Measurements from ENCODE around the gene ZNFX1. TPM values are rescaled to one million over a fixed set of nuclear protein-coding genes. Genes with fewer than 3 reads are reported as not detected.

ZNFX1 gene
- total RNA-seq, 1 donor from 2014 or later = 77.4 TPM

- FAIRE-seq = no peak
- peaks cover 71% of the 10 kb centered on the region for H3K79me2 ChIP-seq (ENCODE audit: insufficient read depth, low read length)
- H3K36me3 Mint-ChIP-seq (ENCODE audit: low read depth, unreplicated experiment) = peaks cover 63% of the 10 kb centered on the region
- H3K36me3 ChIP-seq (ENCODE audit: insufficient read depth, low read length) = peaks cover 94% of the 10 kb centered on the region
- H2AFZ ChIP-seq (ENCODE audit: low read depth, low read length) = no peak overlapping the region
- H3K9me3 ChIP-seq (ENCODE audit: insufficient read depth, low read depth, low read length) = peaks cover 16% of the 10 kb centered on the region
- peaks cover 6% of the 10 kb centered on the region for H3K9me3 Mint-ChIP-seq (ENCODE audit: unreplicated experiment)
- DNase-seq (ENCODE audit: low read depth) = no peak
- no peak overlapping the region for H3K27ac ChIP-seq (ENCODE audit: low read depth, low read length)
- no peaks in the 10 kb centered on the region for H3K27me3 Mint-ChIP-seq (ENCODE audit: low read depth, unreplicated experiment)
- peak overlapping the region; percentile 91 for H3K4me2 ChIP-seq (ENCODE audit: low read length)
- H3K27ac Mint-ChIP-seq (ENCODE audit: unreplicated experiment) = peak overlapping the region; percentile 68
- peak overlapping the region; percentile 28 for H3K4me3 ChIP-seq (ENCODE audit: insufficient read depth, low read depth, low read length)
- peaks cover 61% of the 10 kb centered on the region for H3K4me1 ChIP-seq (ENCODE audit: insufficient read depth, low read length)
- peak overlapping the region; percentile 99 for H3K4me3 Mint-ChIP-seq (ENCODE audit: unreplicated experiment)
- H3K27me3 ChIP-seq (ENCODE audit: insufficient read depth, low read length) = no peaks in the 10 kb centered on the region
- peaks cover 70% of the 10 kb centered on the region for H3K4me1 Mint-ChIP-seq (ENCODE audit: low read depth, unreplicated experiment)
- H3K9ac ChIP-seq (ENCODE audit: low read length) = no peak overlapping the region
- peaks cover 100% of the 10 kb centered on the region for H4K20me1 ChIP-seq (ENCODE audit: insufficient read depth, low read length)
- no peak for TF ChIP-seq CTCF (IDR thresholded peaks at IDR 0.05; ENCODE audit: insufficient read depth, low read depth, low read length)
- no peak for TF ChIP-seq EZH2 (IDR thresholded peaks at IDR 0.05; ENCODE audit: insufficient read depth, low read length)
Measured at GRCh38 chr20:49285813-49286494, 8.1 kb upstream of the ZNFX1 start.

- TF ChIP-seq CTCF (IDR thresholded peaks at IDR 0.05; ENCODE audit: insufficient read depth, low read depth, low read length) (no peak), EZH2 (IDR thresholded peaks at IDR 0.05; ENCODE audit: insufficient read depth, low read length) (no peak)
- Histone ChIP-seq H3K4me2 (ENCODE audit: low read length) (peak overlapping the region; percentile 91), H3K4me3 (ENCODE audit: insufficient read depth, low read depth, low read length) (peak overlapping the region; percentile 28), H3K79me2 (ENCODE audit: insufficient read depth, low read length) (peaks cover 78% of the 10 kb centered on the region), H3K4me1 (ENCODE audit: insufficient read depth, low read length) (peaks cover 65% of the 10 kb centered on the region), H4K20me1 (ENCODE audit: insufficient read depth, low read length) (peaks cover 100% of the 10 kb centered on the region), H3K27me3 (ENCODE audit: insufficient read depth, low read length) (no peaks in the 10 kb centered on the region), H3K9me3 (ENCODE audit: insufficient read depth, low read depth, low read length) (peaks cover 22% of the 10 kb centered on the region), H2AFZ (ENCODE audit: low read depth, low read length) (no peak overlapping the region), H3K9ac (ENCODE audit: low read length) (no peak overlapping the region), H3K36me3 (ENCODE audit: insufficient read depth, low read length) (peaks cover 95% of the 10 kb centered on the region), H3K27ac (ENCODE audit: low read depth, low read length) (no peak overlapping the region)
- H3K27ac Mint-ChIP-seq (ENCODE audit: unreplicated experiment) = peak overlapping the region; percentile 68
- H3K27me3 Mint-ChIP-seq (ENCODE audit: low read depth, unreplicated experiment) = no peaks in the 10 kb centered on the region
- H3K36me3 Mint-ChIP-seq (ENCODE audit: low read depth, unreplicated experiment) = peaks cover 65% of the 10 kb centered on the region
- peak overlapping the region; percentile 99 for H3K4me3 Mint-ChIP-seq (ENCODE audit: unreplicated experiment)
- H3K4me1 Mint-ChIP-seq (ENCODE audit: low read depth, unreplicated experiment) = peaks cover 63% of the 10 kb centered on the region
- H3K9me3 Mint-ChIP-seq (ENCODE audit: unreplicated experiment) = peaks cover 6% of the 10 kb centered on the region
- no peak for FAIRE-seq
- no peak for DNase-seq (ENCODE audit: low read depth)
Measured at GRCh38 chr20:49285233-49285668, 7.4 kb upstream of the ZNFX1 start.

GRCh38 chr20:49284818-49285217 lies 7.0 kb upstream of the ZNFX1 start:
- Histone ChIP-seq H3K27me3 (ENCODE audit: insufficient read depth, low read length) (no peaks in the 10 kb centered on the region), H3K79me2 (ENCODE audit: insufficient read depth, low read length) (peaks cover 82% of the 10 kb centered on the region), H4K20me1 (ENCODE audit: insufficient read depth, low read length) (peaks cover 100% of the 10 kb centered on the region), H3K9ac (ENCODE audit: low read length) (no peak overlapping the region), H3K4me1 (ENCODE audit: insufficient read depth, low read length) (peaks cover 68% of the 10 kb centered on the region), H3K4me3 (ENCODE audit: insufficient read depth, low read depth, low read length) (peak overlapping the region; percentile 28), H3K36me3 (ENCODE audit: insufficient read depth, low read length) (peaks cover 95% of the 10 kb centered on the region), H3K4me2 (ENCODE audit: low read length) (peak overlapping the region; percentile 91), H3K9me3 (ENCODE audit: insufficient read depth, low read depth, low read length) (peaks cover 22% of the 10 kb centered on the region), H2AFZ (ENCODE audit: low read depth, low read length) (no peak overlapping the region), H3K27ac (ENCODE audit: low read depth, low read length) (no peak overlapping the region)
- no peak for FAIRE-seq
- peaks cover 6% of the 10 kb centered on the region for H3K9me3 Mint-ChIP-seq (ENCODE audit: unreplicated experiment)
- peak overlapping the region; percentile 99 for H3K4me3 Mint-ChIP-seq (ENCODE audit: unreplicated experiment)
- peak overlapping the region; percentile 49 for H3K27ac Mint-ChIP-seq (ENCODE audit: unreplicated experiment)
- TF ChIP-seq EZH2 (IDR thresholded peaks at IDR 0.05; ENCODE audit: insufficient read depth, low read length) (no peak), CTCF (IDR thresholded peaks at IDR 0.05; ENCODE audit: insufficient read depth, low read depth, low read length) (no peak)
- H3K27me3 Mint-ChIP-seq (ENCODE audit: low read depth, unreplicated experiment) = no peaks in the 10 kb centered on the region
- H3K4me1 Mint-ChIP-seq (ENCODE audit: low read depth, unreplicated experiment) = peaks cover 59% of the 10 kb centered on the region
- no peak for DNase-seq (ENCODE audit: low read depth)
- H3K36me3 Mint-ChIP-seq (ENCODE audit: low read depth, unreplicated experiment) = peaks cover 68% of the 10 kb centered on the region

All from astrocyte (in vitro differentiated cells and primary cell).